WTC11 (cell line): ENCODE measurements around the gene LOXL1. TPM values are rescaled to one million over a fixed set of nuclear protein-coding genes. Genes with fewer than 3 reads are reported as not detected.

Experiments
- ATAC-seq: fragments of 200-7000 bp; cut with Tn5 transposase; 2 replicates; pipeline ENCODE4 v1.10.0; 2021; ENCODE audit warnings: mild to moderate bottlenecking, moderate library complexity
- CTCF ChIA-PET: fragments of 300-600 bp; sonication (Branson Sonifier 250); formaldehyde crosslinking; loops from one replicate; lab custom pipeline; 2021; ENCODE audit warnings: antibody characterized with exemption; lab: Charles Lee
- POLR2A ChIA-PET: fragments of 350-600 bp; sonication (Branson Sonifier 250); formaldehyde crosslinking; loops from one replicate; lab custom pipeline; 2021; ENCODE audit warnings: antibody characterized with exemption; lab: Charles Lee
- DNase-seq: peaks from one replicate; pipeline ENCODE4 v3.0.0; 2021; ENCODE audit warnings: low spot score
- H3K27ac Mint-ChIP-seq: 2 replicates; pipeline ENCODE4 v1.8.0; 2021; ENCODE audit warnings: mixed read lengths
- H3K27me3 Mint-ChIP-seq: 2 replicates; pipeline ENCODE4 v1.8.0; 2021; ENCODE audit warnings: low read depth, mild to moderate bottlenecking, moderate library complexity, mixed read lengths
- H3K36me3 Mint-ChIP-seq: 2 replicates; pipeline ENCODE4 v1.8.0; 2021; ENCODE audit warnings: mixed read lengths
- H3K4me1 Mint-ChIP-seq: 2 replicates; pipeline ENCODE4 v1.8.0; 2022; ENCODE audit warnings: mixed read lengths
- H3K4me3 Mint-ChIP-seq: 2 replicates; pipeline ENCODE4 v1.8.0; 2021; ENCODE audit warnings: mild to moderate bottlenecking, moderate library complexity, mixed read lengths
- H3K9me3 Mint-ChIP-seq: 2 replicates; pipeline ENCODE4 v1.8.0; 2021; ENCODE audit warnings: mixed read lengths
- ATF1 ChIP-seq: sonication (generic); formaldehyde crosslinking; IDR thresholded peaks from 2 replicates; pipeline ENCODE4 v1.8.1; 2023; ENCODE audit warnings: mild to moderate bottlenecking, moderate library complexity, missing genetic modification reagents
- CTCF ChIP-seq: fragments of 200-600 bp; IDR thresholded peaks from 2 replicates; pipeline ENCODE4 v1.8.0; 2022; ENCODE audit warnings: antibody characterized with exemption
- ELF4 ChIP-seq: sonication (generic); formaldehyde crosslinking; IDR thresholded peaks from 2 replicates; pipeline ENCODE4 v1.8.1; 2022; ENCODE audit warnings: low read depth, mild to moderate bottlenecking, moderate library complexity, missing genetic modification reagents
- EMX1 ChIP-seq: fragments of 250-450 bp; sonication (Bioruptor Pico); IDR thresholded peaks from 2 replicates; pipeline ENCODE4 v1.8.0; 2021; ENCODE audit warnings: mild to moderate bottlenecking
- ERG ChIP-seq: fragments of 250-450 bp; sonication (Bioruptor Pico); IDR thresholded peaks from 2 replicates; pipeline ENCODE4 v1.8.0; 2021; ENCODE audit warnings: mild to moderate bottlenecking
- ETV6 ChIP-seq: sonication (generic); formaldehyde crosslinking; IDR thresholded peaks from 2 replicates; pipeline ENCODE4 v1.8.1; 2022; ENCODE audit warnings: mild to moderate bottlenecking, missing genetic modification reagents
- GABPB1 ChIP-seq: sonication (generic); formaldehyde crosslinking; IDR thresholded peaks from 2 replicates; pipeline ENCODE4 v1.8.1; 2023; ENCODE audit warnings: mild to moderate bottlenecking, missing genetic modification reagents
- IRF2 ChIP-seq: sonication (generic); formaldehyde crosslinking; IDR thresholded peaks from 2 replicates; pipeline ENCODE4 v1.8.0; 2022; ENCODE audit warnings: low read depth, missing genetic modification reagents, borderline replicate concordance
- KAT7 ChIP-seq: sonication (generic); formaldehyde crosslinking; IDR thresholded peaks from 2 replicates; pipeline ENCODE4 v1.8.1; 2023; ENCODE audit warnings: missing genetic modification reagents, mild to moderate bottlenecking, borderline replicate concordance
- MAX ChIP-seq: sonication (generic); formaldehyde crosslinking; IDR thresholded peaks from 2 replicates; pipeline ENCODE4 v1.8.0; 2022; ENCODE audit warnings: mild to moderate bottlenecking, missing genetic modification reagents
- MYBL2 ChIP-seq: sonication (generic); formaldehyde crosslinking; IDR thresholded peaks from 2 replicates; pipeline ENCODE4 v1.8.1; 2023; ENCODE audit warnings: mild to moderate bottlenecking, moderate library complexity, missing genetic modification reagents
- NR2C2 ChIP-seq: sonication (generic); formaldehyde crosslinking; IDR thresholded peaks from 2 replicates; pipeline ENCODE4 v1.8.0; 2022; ENCODE audit warnings: mild to moderate bottlenecking, missing genetic modification reagents
- RELA ChIP-seq: sonication (generic); formaldehyde crosslinking; IDR thresholded peaks from 2 replicates; pipeline ENCODE4 v1.8.1; 2022; ENCODE audit warnings: missing genetic modification reagents, mild to moderate bottlenecking, borderline replicate concordance
- RORB ChIP-seq: fragments of 250-450 bp; sonication (Bioruptor Pico); IDR thresholded peaks from 2 replicates; pipeline ENCODE4 v1.9.0; 2021; ENCODE audit warnings: mild to moderate bottlenecking
- SP1 ChIP-seq: sonication (generic); formaldehyde crosslinking; conservative IDR thresholded peaks from 2 replicates; pipeline ENCODE4 v1.8.1; 2022; ENCODE audit warnings: missing genetic modification reagents
- TEAD1 ChIP-seq: sonication (generic); formaldehyde crosslinking; IDR thresholded peaks from 2 replicates; pipeline ENCODE4 v1.8.0; 2022; ENCODE audit warnings: mild to moderate bottlenecking, missing genetic modification reagents
- TP53 ChIP-seq: sonication (generic); formaldehyde crosslinking; IDR thresholded peaks from 2 replicates; pipeline ENCODE4 v1.8.1; 2023; ENCODE audit warnings: mild to moderate bottlenecking, missing genetic modification reagents
- ZNF263 ChIP-seq: sonication (generic); formaldehyde crosslinking; IDR thresholded peaks from 2 replicates; pipeline ENCODE4 v1.8.1; 2022; ENCODE audit warnings: low read depth, mild to moderate bottlenecking, moderate library complexity, missing genetic modification reagents
- ZNF317 ChIP-seq: sonication (generic); formaldehyde crosslinking; IDR thresholded peaks from 2 replicates; pipeline ENCODE4 v1.8.1; 2023; ENCODE audit warnings: low read depth, mild to moderate bottlenecking, moderate library complexity, missing genetic modification reagents, borderline replicate concordance
- ZNF396 ChIP-seq: fragments of 250-450 bp; sonication (Bioruptor Pico); IDR thresholded peaks from 2 replicates; pipeline ENCODE4 v1.8.0; 2021; ENCODE audit warnings: mild to moderate bottlenecking, moderate library complexity, borderline replicate concordance
- ZNF423 ChIP-seq: fragments of 250-450 bp; sonication (Bioruptor Pico); IDR thresholded peaks from 2 replicates; pipeline ENCODE4 v2.1.2; 2022; ENCODE audit warnings: mild to moderate bottlenecking, moderate library complexity
- ZNF425 ChIP-seq: fragments of 250-450 bp; sonication (Bioruptor Pico); conservative IDR thresholded peaks from 2 replicates; pipeline ENCODE4 v1.9.0; 2021; ENCODE audit warnings: mild to moderate bottlenecking
- total RNA-seq: library from RNA; stranded (reverse); gene quantifications from 3 replicates; pipeline ENCODE4 v1.2.3, GENCODE V29; 2021
- TF ChIP-seq, protein P1 (sequence below): sonication (generic); formaldehyde crosslinking; IDR thresholded peaks from 2 replicates; pipeline ENCODE4 v1.8.1; 2023; ENCODE audit warnings: mild to moderate bottlenecking, missing genetic modification reagents
- TF ChIP-seq, protein P2 (sequence below): sonication (generic); formaldehyde crosslinking; IDR thresholded peaks from 2 replicates; pipeline ENCODE4 v1.8.0; 2023; ENCODE audit warnings: missing genetic modification reagents, mild to moderate bottlenecking, borderline replicate concordance

LOXL1 gene
- total RNA-seq, 1 experiment from 2014 or later: 10.6 TPM

GRCh38 chr15:73887481-73887880 is 38.8 kb upstream of the LOXL1 start:
- Mint-ChIP-seq H3K27me3 (peaks cover 4% of the 10 kb centered on the region; the same call in 1 of the 2 replicates), H3K9me3 (peaks cover 4% of the 10 kb centered on the region), H3K36me3 (no peaks in the 10 kb centered on the region), H3K27ac (no peak overlapping the region), H3K4me3 (no peak overlapping the region), H3K4me1 (no peaks in the 10 kb centered on the region)
- no peak for DNase-seq
- ATAC-seq: no peak
- ChIA-PET CTCF (interaction anchor here (3.8 kb wide), 1 partner anchor 14 kb away, joined by 13 read pairs; no protein-coding TSS in a partner anchor), POLR2A (no interaction called here)
- TF ChIP-seq RORB (CRISPR knock-in tag): no peak
- no peak for TF ChIP-seq TEAD1 (CRISPR knock-in tag)
- no peak for TF ChIP-seq NR2C2
- no peak for TF ChIP-seq SP1 (CRISPR knock-in tag)
- no peak for TF ChIP-seq ELF4
- TF ChIP-seq MYBL2 (CRISPR knock-in tag): no peak
- no peak for TF ChIP-seq CTCF
- TF ChIP-seq ZNF423 (CRISPR knock-in tag): no peak
- TF ChIP-seq IRF2 (CRISPR knock-in tag): no peak
- no peak for TF ChIP-seq ETV6

- H3K27me3 Mint-ChIP-seq: peaks cover 4% of the 10 kb centered on the region; the same call in 1 of the 2 replicates
- H3K27ac Mint-ChIP-seq: no peak overlapping the region
- TF ChIP-seq TP53 (CRISPR knock-in tag) (no peak), ZNF425 (CRISPR knock-in tag) (no peak), ZNF423 (CRISPR knock-in tag) (no peak), ATF1 (no peak), ZNF317 (CRISPR knock-in tag) (no peak), ERG (CRISPR knock-in tag) (no peak), RELA (CRISPR knock-in tag) (no peak), MAX (CRISPR knock-in tag) (no peak), KAT7 (no peak), GABPB1 (CRISPR knock-in tag) (no peak), ZNF396 (no peak), ZNF263 (CRISPR knock-in tag) (no peak), EMX1 (CRISPR knock-in tag) (no peak)
- TF ChIP-seq, protein P1, sequence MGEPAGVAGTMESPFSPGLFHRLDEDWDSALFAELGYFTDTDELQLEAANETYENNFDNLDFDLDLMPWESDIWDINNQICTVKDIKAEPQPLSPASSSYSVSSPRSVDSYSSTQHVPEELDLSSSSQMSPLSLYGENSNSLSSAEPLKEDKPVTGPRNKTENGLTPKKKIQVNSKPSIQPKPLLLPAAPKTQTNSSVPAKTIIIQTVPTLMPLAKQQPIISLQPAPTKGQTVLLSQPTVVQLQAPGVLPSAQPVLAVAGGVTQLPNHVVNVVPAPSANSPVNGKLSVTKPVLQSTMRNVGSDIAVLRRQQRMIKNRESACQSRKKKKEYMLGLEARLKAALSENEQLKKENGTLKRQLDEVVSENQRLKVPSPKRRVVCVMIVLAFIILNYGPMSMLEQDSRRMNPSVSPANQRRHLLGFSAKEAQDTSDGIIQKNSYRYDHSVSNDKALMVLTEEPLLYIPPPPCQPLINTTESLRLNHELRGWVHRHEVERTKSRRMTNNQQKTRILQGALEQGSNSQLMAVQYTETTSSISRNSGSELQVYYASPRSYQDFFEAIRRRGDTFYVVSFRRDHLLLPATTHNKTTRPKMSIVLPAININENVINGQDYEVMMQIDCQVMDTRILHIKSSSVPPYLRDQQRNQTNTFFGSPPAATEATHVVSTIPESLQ (CRISPR knock-in tag): no peak
- TF ChIP-seq, protein P2, sequence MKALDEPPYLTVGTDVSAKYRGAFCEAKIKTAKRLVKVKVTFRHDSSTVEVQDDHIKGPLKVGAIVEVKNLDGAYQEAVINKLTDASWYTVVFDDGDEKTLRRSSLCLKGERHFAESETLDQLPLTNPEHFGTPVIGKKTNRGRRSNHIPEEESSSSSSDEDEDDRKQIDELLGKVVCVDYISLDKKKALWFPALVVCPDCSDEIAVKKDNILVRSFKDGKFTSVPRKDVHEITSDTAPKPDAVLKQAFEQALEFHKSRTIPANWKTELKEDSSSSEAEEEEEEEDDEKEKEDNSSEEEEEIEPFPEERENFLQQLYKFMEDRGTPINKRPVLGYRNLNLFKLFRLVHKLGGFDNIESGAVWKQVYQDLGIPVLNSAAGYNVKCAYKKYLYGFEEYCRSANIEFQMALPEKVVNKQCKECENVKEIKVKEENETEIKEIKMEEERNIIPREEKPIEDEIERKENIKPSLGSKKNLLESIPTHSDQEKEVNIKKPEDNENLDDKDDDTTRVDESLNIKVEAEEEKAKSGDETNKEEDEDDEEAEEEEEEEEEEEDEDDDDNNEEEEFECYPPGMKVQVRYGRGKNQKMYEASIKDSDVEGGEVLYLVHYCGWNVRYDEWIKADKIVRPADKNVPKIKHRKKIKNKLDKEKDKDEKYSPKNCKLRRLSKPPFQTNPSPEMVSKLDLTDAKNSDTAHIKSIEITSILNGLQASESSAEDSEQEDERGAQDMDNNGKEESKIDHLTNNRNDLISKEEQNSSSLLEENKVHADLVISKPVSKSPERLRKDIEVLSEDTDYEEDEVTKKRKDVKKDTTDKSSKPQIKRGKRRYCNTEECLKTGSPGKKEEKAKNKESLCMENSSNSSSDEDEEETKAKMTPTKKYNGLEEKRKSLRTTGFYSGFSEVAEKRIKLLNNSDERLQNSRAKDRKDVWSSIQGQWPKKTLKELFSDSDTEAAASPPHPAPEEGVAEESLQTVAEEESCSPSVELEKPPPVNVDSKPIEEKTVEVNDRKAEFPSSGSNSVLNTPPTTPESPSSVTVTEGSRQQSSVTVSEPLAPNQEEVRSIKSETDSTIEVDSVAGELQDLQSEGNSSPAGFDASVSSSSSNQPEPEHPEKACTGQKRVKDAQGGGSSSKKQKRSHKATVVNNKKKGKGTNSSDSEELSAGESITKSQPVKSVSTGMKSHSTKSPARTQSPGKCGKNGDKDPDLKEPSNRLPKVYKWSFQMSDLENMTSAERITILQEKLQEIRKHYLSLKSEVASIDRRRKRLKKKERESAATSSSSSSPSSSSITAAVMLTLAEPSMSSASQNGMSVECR (CRISPR knock-in tag): no peak
Measured at GRCh38 chr15:73888224-73889041, 37.8 kb upstream of the LOXL1 start.

More at GRCh38 chr15:73888224-73889041, 37.8 kb upstream of the LOXL1 start:
- ChIA-PET POLR2A (no interaction called here), CTCF (interaction anchor here (0.9 to 3.8 kb wide), 4 partner anchors 14 to 76 kb away, joined by 3 to 13 read pairs (median 4); no protein-coding TSS in a partner anchor)
- no peaks in the 10 kb centered on the region for H3K4me1 Mint-ChIP-seq
- H3K36me3 Mint-ChIP-seq: 0 out of 2 replicates have a peak, but pooled peaks cover 3% of the 10 kb centered on the region
- ATAC-seq (no peak), DNase-seq (no peak)
- peaks cover 13% of the 10 kb centered on the region for H3K9me3 Mint-ChIP-seq
- H3K4me3 Mint-ChIP-seq: no peak overlapping the region
